ENCODE results near the gene CAPS.

DNA sequence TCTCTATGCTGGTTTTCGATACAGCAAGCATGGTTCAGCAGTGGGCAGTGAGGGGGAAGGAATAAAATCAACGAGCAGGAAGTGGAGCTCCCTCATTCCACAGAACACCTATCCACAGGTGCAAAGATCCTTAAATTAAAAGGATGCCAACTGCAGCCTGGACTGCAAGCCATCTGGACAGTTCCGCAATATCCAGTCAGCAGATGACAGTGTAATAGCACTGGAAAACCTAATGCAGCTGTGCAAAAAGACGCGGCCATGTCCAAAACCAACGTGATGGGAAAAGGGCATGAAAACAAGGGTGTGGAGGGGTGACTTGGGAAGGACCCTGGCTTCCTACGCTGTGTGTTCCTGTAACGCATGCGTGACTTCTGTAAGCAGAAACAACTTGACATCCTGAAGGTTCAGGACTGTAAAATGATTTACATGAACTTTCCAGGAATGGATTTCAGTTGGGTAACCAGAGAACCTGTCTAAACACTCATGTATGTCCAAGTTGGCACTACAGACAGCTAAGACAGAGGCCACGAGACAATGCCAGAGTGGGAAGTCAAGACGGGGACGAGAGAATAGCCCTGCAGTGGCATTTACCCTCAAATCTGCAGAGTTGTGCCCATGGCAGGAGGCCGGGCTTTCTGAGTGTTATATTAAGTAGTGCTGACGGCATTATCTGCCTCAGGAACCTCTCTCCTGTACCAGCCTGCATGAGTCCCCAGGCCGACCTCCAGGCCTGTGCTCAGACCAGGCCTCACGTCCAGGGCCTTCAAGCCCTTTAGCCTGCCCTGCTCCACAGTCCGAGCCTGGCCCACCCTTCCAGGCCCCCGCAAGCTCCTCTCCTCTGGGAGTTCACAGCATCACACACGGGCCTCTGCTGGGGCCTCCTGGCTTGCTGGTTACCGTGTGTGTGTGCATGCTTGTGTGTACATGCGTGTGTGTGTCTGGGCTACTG is 26.5 kb downstream of the CAPS start:
- TF ChIP-seq CTCF (IDR thresholded peaks at IDR 0.05; ENCODE audit: low read depth, low read length) = no peak
- TF ChIP-seq EZH2phosphoT487 (IDR thresholded peaks at IDR 0.05; ENCODE audit: low read depth) = no peak
